B cell (primary cell): ENCODE results near the gene MMP1. TPM values are rescaled to one million over a fixed set of nuclear protein-coding genes. Genes with fewer than 3 reads are reported as not detected.

Source experiments
- ATAC-seq: fragments of 200-7000 bp; cut with Tn5 transposase; one replicate; pipeline ENCODE4 v1.10.0; 2021; ENCODE audit warnings: low read depth, mild to moderate bottlenecking, moderate number of reproducible peaks, moderate library complexity
- CTCF ChIA-PET: fragments of 350-600 bp; sonication (Branson Sonifier 250); formaldehyde crosslinking; loops from one replicate; lab custom pipeline; 2021; ENCODE audit warnings: antibody characterized with exemption, inconsistent platforms; lab: Charles Lee
- POLR2A ChIA-PET: fragments of 350-600 bp; sonication (Branson Sonifier 250); formaldehyde crosslinking; loops from one replicate; lab custom pipeline; 2021; ENCODE audit warnings: antibody characterized with exemption; lab: Charles Lee
- DNase-seq: peaks from one replicate; pipeline ENCODE4 v3.0.0; 2013
- H2AFZ ChIP-seq: 2 replicates; pipeline ENCODE4 v1.6.1; 2012; ENCODE audit warnings: mild to moderate bottlenecking, low read depth, low read length; ENCODE audit not compliant: insufficient read depth, poor library complexity, severe bottlenecking
- H3K27ac ChIP-seq, 2 donors: 1 replicate in 1 of 2; 2 replicates in 1 of 2; pipeline ENCODE4 v1.5.1; 2012 to 2013; ENCODE audit warnings: low read length in 2 of 2, mild to moderate bottlenecking in 2 of 2, moderate library complexity in 1 of 2
- H3K27me3 ChIP-seq, 4 experiments: fragments of 200-600 bp in 1 of 4; sonication (generic) in 1 of 4; replicated peaks in 1 of 4; 1 replicate in 2 of 4; 2 replicates in 2 of 4; pipeline versions ENCODE4 v1.6.1 to v1.7.0; 2013 to 2016; ENCODE audit warnings: low read length in 3 of 4, mild to moderate bottlenecking in 2 of 4, mixed read lengths in 1 of 4, moderate library complexity in 1 of 4; ENCODE audit not compliant: insufficient read depth in 4 of 4, control insufficient read depth in 3 of 4; ENCODE audit errors: control extremely low read depth in 1 of 4
- H3K36me3 ChIP-seq, 2 experiments: replicated peaks in 1 of 2; 1 replicate in 1 of 2; 2 replicates in 1 of 2; pipeline versions ENCODE4 v1.6.1 to v1.7.1; 2013; ENCODE audit warnings: low read length in 1 of 2; ENCODE audit not compliant: insufficient read depth in 2 of 2, control insufficient read depth in 1 of 2; ENCODE audit errors: control extremely low read depth in 1 of 2, extremely low read depth in 1 of 2
- H3K4me1 ChIP-seq, 2 donors: fragments of 200-600 bp in 1 of 2; sonication (generic) in 1 of 2; 1 replicate in 1 of 2; 2 replicates in 1 of 2; pipeline versions ENCODE4 v1.5.1 to v1.6.1; 2013 to 2017; ENCODE audit warnings: low read length in 2 of 2; ENCODE audit not compliant: control insufficient read depth in 2 of 2, insufficient read depth in 2 of 2
- H3K4me2 ChIP-seq: replicated peaks from 2 replicates; pipeline ENCODE3; 2012; ENCODE audit warnings: mild to moderate bottlenecking, low read depth, low read length; ENCODE audit not compliant: poor library complexity, severe bottlenecking
- H3K4me3 ChIP-seq, 5 experiments: fragments of 200-600 bp in 1 of 5; sonication (generic) in 1 of 5; 1 replicate in 3 of 5; 2 replicates in 2 of 5; pipeline versions ENCODE4 v1.5.1 to v1.7.0; 2011 to 2016; ENCODE audit warnings: low read length in 4 of 5, mild to moderate bottlenecking in 4 of 5, low read depth in 2 of 5, control low read depth in 1 of 5, moderate library complexity in 1 of 5; ENCODE audit not compliant: insufficient read depth in 1 of 5; ENCODE audit errors: control extremely low read depth in 1 of 5, extremely low read depth in 1 of 5
- H3K79me2 ChIP-seq: fragments of 200-600 bp; sonication (generic); one replicate; pipeline ENCODE4 v1.6.0; 2016; ENCODE audit warnings: low read length; ENCODE audit not compliant: control insufficient read depth, insufficient read depth
- H3K9ac ChIP-seq: fragments of 200-600 bp; sonication (generic); 2 replicates; pipeline ENCODE4 v1.6.1; 2017; ENCODE audit warnings: mild to moderate bottlenecking, low read length, moderate library complexity
- H3K9me3 ChIP-seq, 3 donors: one replicate each; pipeline versions ENCODE4 v1.6.1 to v1.7.1; 2013; ENCODE audit warnings: low read length in 2 of 3; ENCODE audit not compliant: control insufficient read depth in 2 of 3, insufficient read depth in 1 of 3; ENCODE audit errors: control extremely low read depth in 1 of 3
- H4K20me1 ChIP-seq: 2 replicates; pipeline ENCODE4 v1.6.0; 2012; ENCODE audit warnings: mild to moderate bottlenecking, low read length; ENCODE audit not compliant: insufficient read depth, control insufficient read depth, poor library complexity, severe bottlenecking
- H3K27ac Mint-ChIP-seq: one replicate; pipeline ENCODE4 v1.8.0; 2021; ENCODE audit warnings: mixed read lengths
- H3K27me3 Mint-ChIP-seq: one replicate; pipeline ENCODE4 v1.8.0; 2021; ENCODE audit warnings: mixed read lengths
- H3K4me1 Mint-ChIP-seq: one replicate; pipeline ENCODE4 v1.8.0; 2021; ENCODE audit warnings: mixed read lengths
- H3K4me3 Mint-ChIP-seq: one replicate; pipeline ENCODE4 v1.8.0; 2021; ENCODE audit warnings: mixed read lengths
- H3K9me3 Mint-ChIP-seq: one replicate; pipeline ENCODE4 v1.8.0; 2022; ENCODE audit warnings: mixed read lengths; ENCODE audit not compliant: insufficient read depth
- CTCF ChIP-seq: fragments of 200-600 bp; IDR thresholded peaks from one replicate; pipeline ENCODE4 v1.8.0; 2022; ENCODE audit warnings: antibody characterized with exemption, mild to moderate bottlenecking
- EZH2 ChIP-seq: IDR thresholded peaks from 2 replicates; pipeline ENCODE4 v1.6.1; 2012; ENCODE audit warnings: borderline replicate concordance, low read depth, mild to moderate bottlenecking, moderate library complexity, low read length; ENCODE audit not compliant: insufficient read depth, poor library complexity, severe bottlenecking
- WGBS: methylation state at CpG from one replicate; pipeline ENCODE4 v1.1.5; 2013; ENCODE audit warnings: missing lambda C conversion rate; ENCODE audit not compliant: insufficient coverage; 5-methylcytosine and 5-hydroxymethylcytosine counted together
- intact Hi-C: fragments of 100-400 bp; cut with micrococcal nuclease; formaldehyde crosslinking; loops from one replicate; pipeline ENCODE4 v1.10.0; 2022
- polyA plus RNA-seq: library from polyadenylated mRNA; depleted of rRNA; stranded (reverse); fragments of >200 nt; gene quantifications from 2 replicates; pipeline ENCODE4 v1.2.3, GENCODE V29; 2012
- total RNA-seq, 2 donors: library from RNA; stranded (reverse); fragments of 120-200 nt in 1 of 2; gene quantifications; 1 replicate in 1 of 2; 2 replicates in 1 of 2; pipeline versions ENCODE4 v1.2.3 to v1.2.4, GENCODE V29; 2013 to 2022

The MMP1 gene
- total and polyA plus RNA-seq, 2 donors (not counting 1 experiment from before 2014, with no cell fraction given), result not detected

- intact Hi-C loops, result no loop called here
- H3K4me1 ChIP-seq, result no peaks in the 10 kb centered on the region
- Mint-ChIP-seq H3K4me3 (no peak overlapping the region), H3K27me3 (peaks cover 14% of the 10 kb centered on the region), H3K4me1 (no peaks in the 10 kb centered on the region), H3K27ac (no peak overlapping the region), H3K9me3 (no peaks in the 10 kb centered on the region)
- POLR2A ChIA-PET, result no interaction called here
- no peaks in the 10 kb centered on the region for H4K20me1 ChIP-seq
- no peak for DNase-seq
- H3K9me3 ChIP-seq, result no peaks in the 10 kb centered on the region
- H3K79me2 ChIP-seq, result no peaks in the 10 kb centered on the region
- TF ChIP-seq EZH2, result no peak
- H3K9ac ChIP-seq, result no peak overlapping the region
- H3K27me3 ChIP-seq, result peaks cover 0 to 2% (median 0%) of the 10 kb centered on the region in 4 experiments
- no peak for ATAC-seq
- CTCF ChIA-PET, result no interaction called here
- H3K36me3 ChIP-seq, result no peaks in the 10 kb centered on the region
- no peak overlapping the region for H3K4me3 ChIP-seq
- no peak overlapping the region for H3K4me2 ChIP-seq
- 100% methylated on average over 2 of the region's 3 CpGs for WGBS
- no peak overlapping the region for H3K27ac ChIP-seq
- no peak overlapping the region for H2AFZ ChIP-seq
Measured at GRCh38 chr11:102784380-102784779, 13.6 kb downstream of the MMP1 start.

GRCh38 chr11:102783720-102784119, 14.2 kb downstream of the MMP1 start:
- Mint-ChIP-seq H3K27me3 (peaks cover 11% of the 10 kb centered on the region), H3K4me1 (no peaks in the 10 kb centered on the region), H3K27ac (no peak overlapping the region), H3K4me3 (no peak overlapping the region), H3K9me3 (no peaks in the 10 kb centered on the region)
- Histone ChIP-seq H3K36me3 (no peaks in the 10 kb centered on the region), H3K4me2 (no peak overlapping the region), H3K27me3 (peaks cover 0 to 2% (median 0%) of the 10 kb centered on the region in 4 experiments), H3K4me3 (no peak overlapping the region), H3K9me3 (no peaks in the 10 kb centered on the region), H3K27ac (no peak overlapping the region), H3K79me2 (no peaks in the 10 kb centered on the region), H3K9ac (no peak overlapping the region), H3K4me1 (no peaks in the 10 kb centered on the region), H2AFZ (no peak overlapping the region), H4K20me1 (no peaks in the 10 kb centered on the region)
- intact Hi-C loops, result no loop called here
- POLR2A ChIA-PET, result no interaction called here
- DNase-seq (no peak), ATAC-seq (no peak)
- CTCF ChIA-PET, result no interaction called here
- WGBS, result 78% methylated on average over 1 of the region's 2 CpGs
- TF ChIP-seq CTCF (no peak), EZH2 (no peak)
